NCI-H1092 treated with DMSO at 0.1 percent for 48 hours (cell line): ENCODE results near the gene GNGT2.

ENCODE experiments used
- DNase-seq: peaks from one replicate; lab custom pipeline; 2025; lab: John Stamatoyannopoulos, UW

GNGT2 gene

GRCh38 chr17:49170216-49170615 is 40.2 kb downstream of the GNGT2 start:
- DNase-seq = no peak

DNA sequence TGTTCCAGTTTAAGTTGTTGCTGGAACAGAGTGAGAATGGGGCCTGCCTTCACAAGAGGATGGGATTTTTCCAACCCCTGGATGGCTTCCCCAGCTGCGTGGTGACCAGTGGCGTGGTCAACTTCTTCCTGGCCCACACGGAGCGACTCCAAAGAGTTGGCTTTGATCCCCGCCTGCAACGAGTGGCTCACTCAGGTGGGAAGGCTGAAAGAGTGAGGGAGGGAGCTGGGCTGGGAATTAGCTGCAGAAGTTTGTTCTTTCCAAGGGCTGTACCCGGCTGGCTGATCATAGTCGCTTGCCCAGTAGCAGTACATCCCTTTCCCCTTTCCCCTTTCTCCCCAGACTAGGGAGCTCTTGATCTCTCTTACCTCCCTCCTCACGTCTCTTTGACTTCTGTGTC is 41.7 kb downstream of the GNGT2 start:
- no peak for DNase-seq

DNA sequence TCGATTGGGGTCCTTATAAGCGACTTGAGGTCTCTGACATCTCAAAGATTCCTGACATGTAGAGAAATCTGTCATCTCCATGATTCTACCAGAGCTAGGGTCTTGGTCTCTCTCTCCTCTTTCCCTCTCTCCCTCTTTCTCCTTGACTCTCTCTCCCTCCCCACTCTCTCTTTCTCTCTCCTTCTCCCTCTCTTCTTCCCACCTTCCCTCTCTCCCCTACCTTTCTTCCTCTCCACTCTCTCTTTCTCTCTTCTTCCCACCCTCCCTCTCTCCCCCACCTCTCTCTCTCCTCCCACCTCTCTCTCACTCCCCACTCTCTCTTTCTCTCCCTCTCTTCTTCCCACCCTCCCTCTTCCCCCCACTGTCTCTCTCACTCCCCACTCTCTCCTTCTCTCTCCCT is 45.2 kb downstream of the GNGT2 start:
- no peak for DNase-seq

- no peak for DNase-seq
Measured at GRCh38 chr17:49162866-49163265, 47.5 kb downstream of the GNGT2 start.

DNA sequence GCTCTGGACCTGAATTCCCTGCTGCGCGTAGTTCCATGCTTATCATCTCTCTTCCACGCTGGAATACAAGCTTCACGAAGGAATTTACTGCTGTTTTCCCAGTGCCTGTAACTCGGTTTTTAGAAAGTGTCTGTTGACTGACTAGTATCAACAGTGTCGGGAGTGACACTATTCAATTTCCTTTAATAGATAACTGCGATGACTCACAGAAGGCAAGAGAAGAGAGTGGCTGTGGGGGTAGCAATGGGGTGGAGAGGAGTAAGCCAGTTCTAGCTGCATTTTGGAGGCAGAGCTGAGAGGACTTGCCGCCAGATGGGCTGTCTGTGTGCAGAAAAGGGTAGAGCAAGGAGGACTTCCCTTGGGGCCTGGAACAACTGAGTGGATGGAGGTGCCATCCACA is 52.6 kb downstream of the GNGT2 start:
- no peak for DNase-seq

DNA sequence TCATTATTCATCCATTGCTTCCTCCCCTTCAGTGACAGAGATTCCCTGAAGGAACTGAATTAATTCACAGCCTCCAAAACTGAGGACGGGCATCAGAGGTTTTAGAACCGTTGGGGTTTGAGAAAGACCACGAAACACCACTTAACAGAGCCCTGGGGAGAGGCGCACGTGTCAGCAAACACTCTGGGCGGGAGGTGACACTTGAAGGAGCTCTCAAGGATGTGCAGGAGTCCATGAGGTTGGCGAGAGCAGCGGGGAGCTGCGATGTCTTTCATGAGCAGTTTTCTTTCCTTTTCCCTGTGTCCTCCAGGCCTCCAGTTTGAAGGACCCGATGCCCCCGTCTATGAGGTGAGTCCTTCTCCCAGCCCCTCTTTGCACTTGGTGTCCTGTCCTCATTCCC is 54.1 kb downstream of the GNGT2 start:
- no peak for DNase-seq
